GM19324 (cell line): Measurements from ENCODE around the gene CD2BP2.
"Not testable (repeated sequence)": the region's sequence is repeated elsewhere in the genome, so short reads cannot be mapped to it uniquely, and the experiment has no call there.

ENCODE experiments used
- ATAC-seq: cut with Tn5 transposase; IDR thresholded peaks from one replicate; pipeline ENCODE4 v1.9.1; 2021; ENCODE audit warnings: mild to moderate bottlenecking, moderate library complexity; ENCODE audit not compliant: unreplicated experiment, low FRiP score

Gene CD2BP2

DNA sequence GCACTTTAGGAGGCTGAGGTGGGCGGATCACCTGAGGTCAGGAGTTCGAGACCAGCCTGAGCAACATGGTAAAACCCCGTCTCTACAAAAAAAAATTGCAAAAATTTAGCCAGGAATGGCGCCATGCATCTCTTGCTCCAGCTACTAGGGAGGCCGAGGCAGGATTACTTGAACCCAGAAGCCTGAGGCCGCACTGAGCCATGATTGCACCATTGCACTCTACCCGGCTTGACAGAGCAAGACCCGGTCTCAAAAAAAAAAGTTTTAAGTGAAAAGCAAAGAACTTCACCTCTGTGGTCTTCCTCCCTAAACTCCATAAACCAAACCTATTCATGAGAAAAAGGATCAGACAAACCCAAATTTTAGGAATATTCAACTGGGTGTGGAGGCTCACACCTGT, 7.0 kb downstream of the CD2BP2 start:
- no peak for ATAC-seq

DNA sequence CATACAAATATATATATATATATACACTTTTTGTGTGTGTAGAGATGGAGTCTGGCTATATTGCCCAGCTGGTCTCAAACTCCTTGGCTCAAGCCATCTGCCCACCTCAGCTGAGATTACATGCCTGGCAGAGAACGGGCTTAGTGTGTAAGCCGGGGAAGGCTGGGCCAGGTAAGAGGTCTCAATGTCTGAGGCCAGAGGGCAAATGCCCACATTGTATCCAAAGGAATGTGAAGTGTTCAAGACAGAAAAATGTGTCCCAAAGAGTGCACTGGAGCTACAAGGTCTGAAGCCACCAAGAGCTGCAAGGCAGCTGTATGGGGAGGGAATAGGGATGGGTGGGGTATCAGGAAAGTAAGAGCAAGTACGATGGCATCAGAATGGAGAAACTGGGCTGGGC, 8.8 kb downstream of the CD2BP2 start:
- no peak for ATAC-seq

DNA sequence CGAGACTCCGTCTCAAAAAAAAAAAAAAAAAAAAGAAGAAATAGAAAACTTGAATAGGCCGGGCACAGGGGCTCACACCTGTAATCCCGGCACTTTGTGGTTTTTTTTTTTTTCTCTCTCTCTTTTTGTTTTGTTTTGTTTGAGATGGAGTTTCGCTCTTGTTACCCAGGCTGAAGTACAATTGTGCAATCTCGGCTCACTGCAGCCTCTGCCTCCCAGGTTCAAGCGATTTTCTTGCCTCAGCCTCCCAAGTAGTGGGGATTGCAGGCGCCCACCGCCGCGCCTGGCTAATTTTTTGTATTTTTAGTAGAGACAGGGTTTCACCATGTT, 11.7 kb downstream of the CD2BP2 start:
- not testable (repeated sequence) for ATAC-seq

- ATAC-seq, result no peak
These were observed 12.2 kb downstream of the CD2BP2 start for GRCh38 chr16:30342751-30343490.

GRCh38 chr16:30341971-30342370, 13.1 kb downstream of the CD2BP2 start:
- not testable (repeated sequence) for ATAC-seq

GRCh38 chr16:30340621-30341020, 14.5 kb downstream of the CD2BP2 start:
- no peak for ATAC-seq

DNA sequence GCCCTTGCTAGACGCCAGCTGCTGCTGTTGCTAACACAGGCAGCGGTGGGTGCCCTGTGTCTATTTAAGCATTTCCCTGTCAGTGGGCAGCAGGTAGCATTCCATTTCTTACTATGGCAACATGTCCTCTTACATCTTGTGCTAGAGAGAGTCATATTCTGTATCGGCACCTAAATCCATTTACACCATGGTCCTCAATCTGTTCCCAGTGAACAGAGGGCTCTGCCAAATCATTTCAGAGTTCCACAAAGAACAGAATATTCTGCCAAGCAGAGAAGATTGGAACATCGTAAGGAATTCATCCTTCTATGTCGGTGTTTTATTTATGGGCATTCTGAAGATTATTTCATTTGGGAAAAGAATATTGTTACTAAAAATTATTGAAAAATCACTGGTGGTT, 16.4 kb downstream of the CD2BP2 start:
- ATAC-seq, result not testable (repeated sequence)

DNA sequence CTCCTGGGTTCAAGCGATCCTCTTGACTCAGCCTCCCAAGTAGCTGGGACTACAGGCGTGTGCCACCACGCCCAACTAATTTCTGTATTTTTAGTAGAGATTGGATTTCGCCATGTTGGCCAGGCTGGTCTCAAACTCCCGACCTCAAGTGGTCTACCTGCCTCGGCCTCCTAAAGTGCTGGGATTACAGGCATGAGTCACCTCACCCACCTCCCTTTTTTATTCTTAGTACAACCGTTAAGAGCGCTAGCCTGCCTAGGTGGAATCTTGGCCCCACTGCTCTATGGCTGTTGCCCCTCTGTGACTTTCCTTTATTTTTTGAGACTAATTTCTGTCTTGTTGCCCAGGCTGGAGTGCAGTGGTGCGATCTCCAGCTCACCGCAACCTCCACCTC, 17.1 kb downstream of the CD2BP2 start:
- ATAC-seq, result not testable (repeated sequence)

- ATAC-seq, result peak; percentile 25
These were observed 19.3 kb downstream of the CD2BP2 start for GRCh38 chr16:30335598-30336474.

- ATAC-seq, result peak; percentile 85
These were observed 20.0 kb downstream of the CD2BP2 start for GRCh38 chr16:30335028-30335597.

DNA sequence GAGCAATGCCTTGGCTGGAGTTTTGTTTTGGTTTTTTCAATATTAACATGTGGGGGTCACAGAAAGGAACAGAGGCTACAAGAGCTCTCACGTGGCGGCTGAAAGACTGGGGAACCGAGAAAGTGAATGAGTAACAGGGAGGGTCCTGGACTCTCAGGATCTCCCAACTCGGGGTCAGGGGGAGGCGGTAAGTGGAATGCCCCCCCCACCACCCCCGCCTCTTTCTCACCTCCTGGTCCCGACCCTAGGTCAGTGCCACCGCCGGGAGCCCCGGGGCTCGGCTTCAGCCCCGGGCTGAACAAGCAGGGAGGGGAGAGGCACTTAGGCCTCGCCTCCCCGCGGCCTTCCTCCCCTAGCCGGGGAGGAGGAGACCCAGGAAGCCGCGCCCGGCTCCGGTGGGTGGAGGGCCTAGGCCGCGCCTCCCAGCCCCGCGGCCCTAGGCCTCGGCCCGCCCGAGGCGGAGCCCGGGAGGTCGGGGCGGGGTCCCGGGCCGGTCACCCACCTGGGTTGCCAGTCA, 20.6 kb downstream of the CD2BP2 start:
- ATAC-seq, result peak; percentile 86

DNA sequence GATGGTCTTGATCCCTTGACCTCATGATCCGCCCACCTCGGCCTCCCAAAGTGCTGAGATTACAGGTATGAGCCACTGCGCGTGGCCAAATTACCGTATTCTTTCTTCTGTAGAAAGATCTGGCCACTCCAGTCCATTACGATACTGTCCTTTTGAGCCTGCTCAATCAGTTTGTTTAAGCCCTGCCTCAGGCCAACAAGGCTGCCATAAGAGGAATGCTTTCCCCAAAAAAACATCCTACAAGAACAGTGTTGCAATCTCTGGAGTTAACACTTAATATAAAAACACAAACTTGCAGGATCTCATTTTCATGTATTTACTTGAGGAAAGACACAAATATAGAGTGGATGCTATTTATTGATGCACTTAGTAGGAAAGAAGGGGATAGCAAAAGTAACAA, 30.9 kb downstream of the CD2BP2 start:
- not testable (repeated sequence) for ATAC-seq

DNA sequence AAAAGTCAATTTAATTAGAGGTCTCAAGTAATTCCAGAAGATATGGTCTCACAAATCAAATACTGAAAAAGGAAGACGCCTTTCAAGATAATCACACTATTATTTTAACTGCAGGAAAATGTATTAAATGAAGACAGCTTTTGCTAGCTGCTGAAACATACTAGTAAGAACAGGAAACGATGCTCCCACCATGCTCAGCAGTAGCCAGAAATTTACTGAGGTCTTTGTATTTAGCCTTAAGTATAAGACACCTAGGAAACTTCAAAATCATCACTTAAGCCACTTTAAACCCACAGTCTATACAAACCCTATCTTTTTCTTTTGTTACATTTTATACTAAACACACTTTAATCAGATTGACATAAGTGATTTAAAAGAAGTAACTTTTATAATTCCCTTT, 36.5 kb downstream of the CD2BP2 start:
- not testable (repeated sequence) for ATAC-seq

DNA sequence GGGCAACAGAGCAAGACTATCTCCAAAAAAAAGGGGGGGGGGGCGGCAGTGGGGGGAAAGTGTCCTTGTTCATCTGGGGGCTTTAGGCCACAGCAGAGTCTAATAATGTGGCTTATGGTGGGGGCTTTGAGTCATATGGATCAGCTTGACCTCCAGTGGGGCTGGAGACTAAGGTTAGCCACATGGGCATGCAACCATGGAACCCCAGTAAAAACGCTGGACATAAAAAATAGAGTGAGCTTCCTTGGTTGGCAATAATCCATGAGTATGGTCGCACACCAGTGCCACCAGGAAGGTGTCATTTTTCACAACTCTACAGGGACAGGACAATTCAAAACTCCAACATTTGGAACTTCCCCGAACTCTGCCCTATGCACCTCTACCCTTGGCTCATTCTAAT, 44.2 kb downstream of the CD2BP2 start:
- not testable (repeated sequence) for ATAC-seq

DNA sequence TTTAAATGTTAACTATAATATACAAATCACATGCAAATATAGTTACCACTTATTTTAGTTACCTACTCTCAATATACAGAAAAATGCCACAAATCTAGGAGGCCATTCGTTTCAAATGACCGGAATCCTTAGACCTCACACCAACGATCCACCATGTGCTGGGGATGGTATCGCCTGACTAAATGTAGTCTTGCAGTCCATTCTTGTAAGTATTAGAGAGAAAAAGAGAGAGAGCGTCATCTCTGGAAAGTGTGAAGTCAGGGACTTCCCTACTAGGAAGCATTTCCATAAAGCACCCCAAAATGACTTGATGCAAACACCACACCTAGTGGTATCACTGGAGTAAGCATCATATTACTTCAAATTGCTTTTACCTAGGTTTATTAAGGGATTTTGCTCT, 45.9 kb downstream of the CD2BP2 start:
- not testable (repeated sequence) for ATAC-seq
